ENCODE results near the gene CXXC1.
"Not testable (repeated sequence)": the region's sequence is repeated elsewhere in the genome, so short reads cannot be mapped to it uniquely, and the experiment has no call there.

CXXC1 gene

GRCh38 chr18:50274044-50274442 lies 13.4 kb downstream of the CXXC1 start:
- DNase-seq = no peak

DNA sequence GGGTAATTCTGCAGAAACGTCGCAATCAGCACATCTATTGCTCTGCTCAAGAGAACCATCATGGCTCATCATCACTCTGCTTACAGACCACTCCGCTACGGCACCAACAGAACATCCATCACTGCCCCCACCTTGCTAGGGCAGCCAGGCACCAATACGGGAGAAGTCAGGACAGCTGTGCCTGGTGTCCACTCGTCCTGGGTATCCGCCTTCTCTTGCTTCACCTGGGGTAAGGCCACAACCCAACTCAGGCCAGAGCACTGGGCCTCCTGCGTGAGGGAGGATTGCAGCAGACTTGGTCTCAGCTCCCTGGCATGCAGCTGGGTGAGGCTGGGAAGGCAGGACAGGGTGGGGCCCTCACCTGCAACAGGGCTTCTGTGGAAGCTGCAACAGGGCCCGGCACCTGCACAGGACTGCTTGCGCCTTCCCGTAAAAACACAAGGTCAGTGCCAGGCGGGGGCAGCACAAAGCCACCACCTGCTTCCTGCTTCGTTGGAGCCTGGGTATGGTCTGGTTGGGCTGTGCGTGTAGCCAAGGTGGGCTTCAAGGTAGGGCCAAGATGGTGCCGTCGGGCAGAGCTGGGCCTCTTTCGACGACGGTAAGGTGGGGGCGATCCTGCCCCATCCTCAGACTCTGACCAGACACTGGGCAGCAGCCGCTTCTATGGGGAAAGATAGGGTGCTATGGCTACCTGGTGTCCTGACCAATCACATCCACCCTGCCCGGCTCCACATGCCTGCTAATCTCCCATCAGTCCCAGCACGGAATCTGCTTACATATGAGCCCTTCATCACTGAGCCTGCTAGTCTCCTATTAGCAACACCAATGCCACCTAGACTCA lies 14.1 kb downstream of the CXXC1 start:
- no peak for DNase-seq

DNA sequence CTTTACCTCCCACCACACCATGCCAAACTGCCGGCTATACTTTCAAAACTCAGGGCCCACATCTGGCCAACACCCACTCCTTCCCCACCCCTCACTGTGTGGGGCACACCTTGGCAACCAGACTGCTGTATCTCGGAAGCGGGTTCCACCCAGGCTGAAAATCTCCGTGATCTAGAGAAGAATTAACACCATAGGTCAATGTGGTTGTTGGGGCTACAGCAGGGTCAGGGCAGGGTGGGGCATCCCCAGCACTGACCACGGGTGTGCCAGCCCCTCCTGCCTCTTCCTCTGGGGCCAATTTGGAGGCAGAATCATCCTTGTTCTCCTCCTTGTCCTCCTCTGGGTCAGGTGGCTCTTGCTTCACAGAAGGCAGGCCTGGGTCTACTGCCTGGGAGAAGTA lies 14.9 kb downstream of the CXXC1 start:
- DNase-seq = no peak

DNA sequence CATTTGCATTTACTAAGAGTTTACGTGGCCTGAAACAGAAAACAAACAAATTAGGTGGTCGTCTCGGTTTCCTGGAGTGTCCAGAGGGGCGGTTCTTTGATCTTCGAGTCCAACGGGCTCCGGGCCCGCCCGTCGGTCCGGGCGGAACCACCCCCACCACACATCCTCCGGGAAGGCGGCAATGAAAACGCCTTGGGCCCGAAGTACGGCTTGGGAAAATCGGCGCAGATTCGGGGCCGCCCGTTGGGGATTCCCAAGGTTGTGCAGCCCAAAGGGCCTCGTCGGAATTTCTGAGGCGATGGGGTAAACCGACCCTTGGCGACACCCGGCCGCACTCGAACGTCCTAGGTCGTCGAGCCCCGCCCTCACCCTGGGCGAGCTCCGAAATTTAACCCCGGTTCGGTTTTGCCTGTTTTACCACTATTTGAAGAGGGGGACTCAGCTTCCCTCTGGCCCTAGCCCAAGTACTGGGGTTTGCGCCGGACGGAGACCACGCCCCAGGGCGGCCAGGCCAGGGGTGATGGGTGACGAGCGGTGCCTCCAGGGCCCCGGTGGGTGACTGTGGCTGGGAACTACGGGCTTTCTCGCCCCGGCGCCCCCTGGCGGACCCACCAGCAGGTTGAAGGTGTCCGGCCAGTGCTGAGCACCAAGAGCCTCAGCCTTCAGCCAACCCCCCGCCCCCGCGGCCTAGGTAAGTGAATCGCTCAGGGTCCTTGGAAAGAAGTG lies 19.3 kb downstream of the CXXC1 start:
- DNase-seq = no peak

DNA sequence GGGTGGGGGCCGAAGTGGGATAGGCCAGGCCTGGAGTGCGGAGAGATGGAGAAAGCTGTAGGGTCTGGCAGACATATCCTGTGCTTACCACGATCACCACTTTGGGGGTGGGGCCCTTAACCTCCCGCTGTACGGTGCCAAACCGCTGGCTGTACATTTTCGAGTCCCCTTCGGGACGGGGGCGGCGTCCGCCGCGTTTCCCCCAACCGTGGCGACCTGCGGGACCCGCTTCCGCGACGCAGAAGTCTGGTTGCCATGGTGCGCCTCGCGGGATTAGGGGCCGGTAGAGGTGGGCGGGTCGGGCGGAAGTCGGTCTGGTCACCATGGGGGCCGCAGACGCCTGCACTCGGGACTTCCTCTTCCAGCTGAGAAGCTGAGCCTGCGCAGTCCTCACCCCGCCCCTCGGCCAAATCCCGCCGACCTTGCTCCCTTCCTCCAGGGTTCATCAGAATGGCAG lies 21.2 kb downstream of the CXXC1 start, which contains the start of gene CFAP53:
Gene CFAP53 (minus strand): TSS at position 248 of the 457 bp plus-strand sequence. CDS start 91 bp downstream, at position 157.
- DNase-seq = peak; percentile 82

- DNase-seq = no peak
Observed at GRCh38 chr18:50262977-50263376, 24.5 kb downstream of the CXXC1 start.

DNA sequence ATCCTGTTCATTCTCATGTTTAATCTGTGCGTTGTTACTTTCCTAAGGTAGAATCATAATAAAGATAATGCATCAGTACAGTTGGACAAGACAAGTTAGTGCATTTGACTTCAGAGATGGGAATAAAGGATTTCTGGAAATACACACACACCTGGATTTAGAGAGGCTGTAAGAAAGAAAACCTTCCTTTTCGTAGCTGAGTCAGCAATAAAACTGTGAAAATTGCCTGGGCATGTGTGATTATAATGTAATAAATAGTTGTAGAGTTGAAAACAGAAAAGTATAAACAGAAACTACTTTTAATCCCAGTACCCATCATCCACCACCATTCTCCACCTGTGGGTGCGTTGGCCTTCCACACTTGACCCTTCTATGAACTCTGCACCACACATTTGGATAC lies 36.6 kb downstream of the CXXC1 start:
- no peak for DNase-seq

- DNase-seq = no peak
Observed at GRCh38 chr18:50249576-50249975, 37.9 kb downstream of the CXXC1 start.

DNA sequence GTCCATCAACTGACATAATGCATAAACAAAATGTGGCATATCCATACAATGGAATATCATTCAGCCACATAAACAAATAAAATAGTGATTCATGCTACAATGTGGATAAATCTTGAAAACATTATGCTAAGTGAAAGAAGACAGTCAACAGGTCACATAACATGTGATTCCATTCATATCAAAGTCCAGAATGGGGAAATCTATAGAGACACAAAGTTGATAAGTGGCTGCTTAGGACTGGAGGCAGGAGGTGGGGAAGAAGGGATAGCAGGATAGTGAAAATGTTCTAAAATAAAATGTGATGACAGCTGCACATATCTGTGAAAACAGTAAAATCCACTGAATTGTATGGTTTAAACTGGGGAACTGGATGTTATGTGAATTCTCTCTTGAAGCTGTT lies 39.9 kb downstream of the CXXC1 start:
- DNase-seq = no peak

DNA sequence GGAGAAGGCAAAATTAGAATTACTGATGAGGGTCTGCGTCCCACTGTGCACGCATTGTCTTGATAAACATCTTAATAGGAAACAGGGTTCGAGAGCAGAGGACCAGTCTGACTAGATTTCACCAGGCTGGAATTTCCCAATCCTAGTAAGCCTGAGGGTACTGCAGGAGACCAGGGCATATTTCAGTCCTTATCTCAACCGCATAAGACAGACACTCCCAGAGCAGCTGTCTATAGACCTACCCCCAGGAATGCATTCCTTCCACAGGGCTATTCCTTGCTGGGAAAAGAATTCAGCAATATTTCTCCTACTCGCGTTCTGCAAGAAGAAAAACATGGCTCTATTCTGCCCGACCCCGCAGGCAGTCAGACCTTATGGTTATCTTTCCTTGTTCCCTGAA lies 45.7 kb downstream of the CXXC1 start:
- DNase-seq = not testable (repeated sequence)

GRCh38 chr18:50240080-50240563 lies 47.4 kb downstream of the CXXC1 start:
- no peak for DNase-seq

- DNase-seq = no peak
Observed at GRCh38 chr18:50232419-50232818, 55.1 kb downstream of the CXXC1 start.

Measured in NCI-H774 (cell line).